Keratinocyte (primary cell): ENCODE data around the gene NHERF2. TPM values are rescaled to one million over a fixed set of nuclear protein-coding genes. Genes with fewer than 3 reads are reported as not detected.
A peak's percentile ranks its signal among the peaks of the same experiment; 100 is the strongest.

Source experiments
- DNase-seq: peaks from one replicate; pipeline ENCODE4 v3.0.0-alpha.2; 2011; ENCODE audit warnings: low read depth, missing footprints, low spot score
- FAIRE-seq: peaks from 2 replicates; lab custom pipeline; 2011; peaks lifted over from hg19 to GRCh38; lab: Jason Lieb, UNC
- H2AFZ ChIP-seq: 2 replicates; pipeline ENCODE4 v1.6.0; 2012; ENCODE audit warnings: low read length, control low read depth, inconsistent platforms; ENCODE audit not compliant: control insufficient read depth
- H3K27ac ChIP-seq: 2 replicates; pipeline ENCODE4 v1.5.1; 2011; ENCODE audit warnings: low read length; ENCODE audit not compliant: control insufficient read depth, insufficient read depth
- H3K27me3 ChIP-seq: 3 replicates; pipeline ENCODE4 v1.6.0; 2011; ENCODE audit warnings: low read length; ENCODE audit not compliant: control insufficient read depth, insufficient read depth; ENCODE audit errors: extremely low read depth
- H3K36me3 ChIP-seq, 2 experiments: 2 replicates in 1 of 2; 3 replicates in 1 of 2; pipeline ENCODE4 v1.5.1; 2011; ENCODE audit warnings: low read length in 2 of 2, mild to moderate bottlenecking in 1 of 2; ENCODE audit not compliant: control insufficient read depth in 2 of 2, insufficient read depth in 2 of 2; ENCODE audit errors: extremely low read depth in 1 of 2
- H3K4me1 ChIP-seq: 3 replicates; pipeline ENCODE4 v1.5.1; 2011; ENCODE audit warnings: low read length; ENCODE audit not compliant: control insufficient read depth, insufficient read depth; ENCODE audit errors: extremely low read depth
- H3K4me2 ChIP-seq: 3 replicates; pipeline ENCODE4 v1.6.0; 2011; ENCODE audit warnings: low read depth, low read length; ENCODE audit not compliant: control insufficient read depth, insufficient read depth; ENCODE audit errors: extremely low read depth
- H3K4me3 ChIP-seq, 3 experiments: fragments of 200-600 bp in 1 of 3; sonication (generic) in 1 of 3; 2 replicates in 2 of 3; 3 replicates in 1 of 3; pipeline ENCODE4 v1.5.1; 2011 to 2016; ENCODE audit warnings: low read length in 3 of 3, mild to moderate bottlenecking in 3 of 3, control low read depth in 2 of 3, inconsistent platforms in 1 of 3, low read depth in 1 of 3, mixed read lengths in 1 of 3, mixed run types in 1 of 3, moderate library complexity in 1 of 3; ENCODE audit not compliant: control insufficient read depth in 2 of 3, insufficient read depth in 2 of 3; ENCODE audit errors: extremely low read depth in 1 of 3
- H3K79me2 ChIP-seq: 2 replicates; pipeline ENCODE4 v1.6.0; 2012; ENCODE audit warnings: low read length; ENCODE audit not compliant: control insufficient read depth, insufficient read depth
- H3K9ac ChIP-seq: 3 replicates; pipeline ENCODE4 v1.6.0; 2011; ENCODE audit warnings: low read length; ENCODE audit not compliant: control insufficient read depth, insufficient read depth; ENCODE audit errors: extremely low read depth
- H3K9me1 ChIP-seq: 3 replicates; pipeline ENCODE4 v1.6.0; 2011; ENCODE audit warnings: low read length; ENCODE audit not compliant: control insufficient read depth, insufficient read depth; ENCODE audit errors: extremely low read depth
- H3K9me3 ChIP-seq: 2 replicates; pipeline ENCODE4 v1.5.1; 2012; ENCODE audit warnings: low read depth, low read length; ENCODE audit not compliant: control insufficient read depth
- H4K20me1 ChIP-seq: 3 replicates; pipeline ENCODE4 v1.6.0; 2011; ENCODE audit warnings: low read length; ENCODE audit not compliant: control insufficient read depth, insufficient read depth; ENCODE audit errors: extremely low read depth
- EZH2 ChIP-seq: IDR thresholded peaks from one replicate; pipeline ENCODE4 v1.6.1; 2012; ENCODE audit warnings: inconsistent platforms, mild to moderate bottlenecking, low read length, moderate library complexity
- dilution Hi-C: fragments of 300-500 bp; cut with MboI; formaldehyde crosslinking; loops from one replicate; pipeline ENCODE4 v1.7.0; 2020; ENCODE audit warnings: low sequenced_read_pairs; ENCODE audit not compliant: extremely low pct_ligation_motif_present
- polyA plus RNA-seq, 5 experiments: library from polyadenylated mRNA; depleted of rRNA in 3 of 5; stranded (reverse) in 3 of 5; stranded (forward) in 1 of 5; unstranded in 1 of 5; fragments of >200 nt; gene quantifications; 1 replicate in 1 of 5; 2 replicates in 3 of 5; 3 replicates in 1 of 5; pipeline versions ENCODE4 v1.2.1 to v1.2.3, GENCODE V29; 2011 to 2012; ENCODE audit warnings: missing spikeins in 2 of 5, low read depth in 1 of 5, low replicate concordance in 1 of 5
- TF ChIP-seq, protein P1 (sequence below), 3 experiments: IDR thresholded peaks in 1 of 3; conservative IDR thresholded peaks in 1 of 3; optimal IDR thresholded peaks in 1 of 3; 2 replicates in 2 of 3; 3 replicates in 1 of 3; pipeline versions ENCODE3 to v1.5.1; 2011; ENCODE audit warnings: low read length in 3 of 3, mild to moderate bottlenecking in 3 of 3, moderate library complexity in 2 of 3, control low read depth in 1 of 3, inconsistent platforms in 1 of 3; ENCODE audit not compliant: insufficient read depth in 2 of 3; ENCODE audit errors: extremely low read depth in 1 of 3

The NHERF2 gene
- polyA plus RNA-seq, 1 donor (not counting 4 experiments of a cell fraction or from before 2014, with no cell fraction given), result 5.9 TPM

DNA sequence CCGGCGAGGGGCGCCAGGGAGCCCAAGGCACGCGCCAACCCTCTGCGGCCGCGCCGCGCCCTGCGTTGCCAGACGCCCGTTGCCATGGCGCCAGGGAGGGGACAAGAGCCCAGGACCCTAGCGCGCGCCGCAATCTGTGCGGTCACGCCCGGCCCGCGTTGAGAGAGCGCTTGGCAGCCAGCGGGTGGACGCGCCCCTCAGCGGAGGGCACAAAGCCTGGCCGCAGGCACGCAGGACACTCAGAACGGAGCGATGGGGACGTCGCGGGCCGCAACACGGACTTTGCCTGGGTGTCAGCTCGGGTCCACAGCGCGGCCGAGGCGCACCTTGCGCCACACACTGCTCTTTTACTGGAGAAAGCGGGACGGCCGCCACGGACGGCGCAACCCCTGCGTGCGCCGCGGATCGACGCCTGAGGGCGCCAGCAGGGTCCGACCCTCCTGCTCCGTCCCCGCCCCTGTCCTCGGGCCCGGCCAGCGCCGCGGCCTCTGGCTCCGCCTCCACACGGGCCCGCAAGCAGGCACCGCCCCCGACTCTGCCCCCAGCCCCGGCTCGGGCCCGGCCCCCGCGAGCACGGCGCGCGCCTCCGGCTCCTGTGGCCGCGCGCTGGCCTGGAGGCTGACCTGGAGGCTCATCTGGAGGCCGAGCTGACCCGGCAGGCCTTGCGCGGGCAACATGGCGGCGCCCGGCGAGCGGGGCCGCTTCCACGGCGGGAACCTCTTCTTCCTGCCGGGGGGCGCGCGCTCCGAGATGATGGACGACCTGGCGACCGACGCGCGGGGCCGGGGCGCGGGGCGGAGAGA lies 43.0 kb upstream of the NHERF2 start, which contains the start of gene GFER:
Gene GFER (plus strand): TSS at position 650 of the 803 bp plus-strand sequence. CDS start 26 bp downstream, at position 676.
- Histone ChIP-seq H3K4me1 (peaks cover 37% of the 10 kb centered on the region), H4K20me1 (no peaks in the 10 kb centered on the region), H3K4me2 (peak within 1 kb of the TSS; percentile 92), H3K79me2 (peaks cover 2% of the 10 kb centered on the region), H3K4me3 (peak within 1 kb of the TSS; percentile 59 to 90 (median 81)), H3K9me3 (no peaks in the 10 kb centered on the region), H3K36me3 (peaks cover 7 to 14% of the 10 kb centered on the region in 2 experiments), H3K27ac (peak within 1 kb of the TSS; percentile 8), H3K9ac (peak within 1 kb of the TSS; percentile 72), H3K27me3 (peaks cover 38% of the 10 kb centered on the region), H3K9me1 (peaks cover 2% of the 10 kb centered on the region), H2AFZ (peak within 1 kb of the TSS; percentile 56)
- FAIRE-seq, result no peak
- dilution Hi-C loops, result no loop called here
- TF ChIP-seq EZH2, result no peak
- TF ChIP-seq, protein P1, sequence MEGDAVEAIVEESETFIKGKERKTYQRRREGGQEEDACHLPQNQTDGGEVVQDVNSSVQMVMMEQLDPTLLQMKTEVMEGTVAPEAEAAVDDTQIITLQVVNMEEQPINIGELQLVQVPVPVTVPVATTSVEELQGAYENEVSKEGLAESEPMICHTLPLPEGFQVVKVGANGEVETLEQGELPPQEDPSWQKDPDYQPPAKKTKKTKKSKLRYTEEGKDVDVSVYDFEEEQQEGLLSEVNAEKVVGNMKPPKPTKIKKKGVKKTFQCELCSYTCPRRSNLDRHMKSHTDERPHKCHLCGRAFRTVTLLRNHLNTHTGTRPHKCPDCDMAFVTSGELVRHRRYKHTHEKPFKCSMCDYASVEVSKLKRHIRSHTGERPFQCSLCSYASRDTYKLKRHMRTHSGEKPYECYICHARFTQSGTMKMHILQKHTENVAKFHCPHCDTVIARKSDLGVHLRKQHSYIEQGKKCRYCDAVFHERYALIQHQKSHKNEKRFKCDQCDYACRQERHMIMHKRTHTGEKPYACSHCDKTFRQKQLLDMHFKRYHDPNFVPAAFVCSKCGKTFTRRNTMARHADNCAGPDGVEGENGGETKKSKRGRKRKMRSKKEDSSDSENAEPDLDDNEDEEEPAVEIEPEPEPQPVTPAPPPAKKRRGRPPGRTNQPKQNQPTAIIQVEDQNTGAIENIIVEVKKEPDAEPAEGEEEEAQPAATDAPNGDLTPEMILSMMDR (optimal IDR thresholded peaks at IDR 0.05 in 1 of 3, IDR thresholded peaks at IDR 0.05 in 1 of 3, conservative IDR thresholded peaks at IDR 0.05 in 1 of 3; ENCODE audit: extremely low read depth in 1 of 3, insufficient read depth in 2 of 3, low read length in 3 of 3), result peak in 2 of 3 experiments; percentile 1 to 66
- DNase-seq, result no peak

GRCh38 chr16:1984347-1985225 lies 42.1 kb upstream of the NHERF2 start:
- Histone ChIP-seq H3K9ac (peak overlapping the region; percentile 72), H3K4me3 (peak overlapping the region; percentile 59 to 90 (median 81)), H3K4me1 (peaks cover 38% of the 10 kb centered on the region), H4K20me1 (no peaks in the 10 kb centered on the region), H3K4me2 (peak overlapping the region; percentile 92), H3K36me3 (peaks cover 7 to 14% of the 10 kb centered on the region in 2 experiments), H3K9me1 (peaks cover 2% of the 10 kb centered on the region), H3K27me3 (peaks cover 46% of the 10 kb centered on the region), H3K79me2 (peaks cover 2% of the 10 kb centered on the region), H3K27ac (peak overlapping the region; percentile 8), H3K9me3 (no peaks in the 10 kb centered on the region), H2AFZ (peak overlapping the region; percentile 12)
- dilution Hi-C loops, result no loop called here
- DNase-seq (no peak), FAIRE-seq (no peak)
- no peak for TF ChIP-seq EZH2
- TF ChIP-seq, protein P1 (optimal IDR thresholded peaks at IDR 0.05 in 1 of 3, IDR thresholded peaks at IDR 0.05 in 1 of 3, conservative IDR thresholded peaks at IDR 0.05 in 1 of 3; ENCODE audit: extremely low read depth in 1 of 3, insufficient read depth in 2 of 3, low read length in 3 of 3), result no peak
